Ectodermal cell (in vitro differentiated cells): ENCODE measurements around the gene PPFIBP1.
"Not testable (repeated sequence)": the region's sequence is repeated elsewhere in the genome, so short reads cannot be mapped to it uniquely, and the experiment has no call there.

Experiments
- H3K27ac ChIP-seq: 2 replicates; pipeline ENCODE4 v1.7.0; 2013; ENCODE audit warnings: mild to moderate bottlenecking, low read depth, low read length; ENCODE audit not compliant: insufficient read depth, poor library complexity, severe bottlenecking
- H3K27me3 ChIP-seq: 2 replicates; pipeline ENCODE4 v1.7.0; 2013; ENCODE audit warnings: mild to moderate bottlenecking, low read length; ENCODE audit not compliant: insufficient read depth, control insufficient read depth, poor library complexity, severe bottlenecking
- H3K36me3 ChIP-seq: one replicate; pipeline ENCODE4 v1.7.0; 2013; ENCODE audit warnings: low read length; ENCODE audit not compliant: control insufficient read depth, insufficient read depth
- H3K4me1 ChIP-seq: one replicate; pipeline ENCODE4 v1.7.0; 2013; ENCODE audit warnings: low read length; ENCODE audit not compliant: control insufficient read depth, insufficient read depth
- H3K4me3 ChIP-seq: 2 replicates; pipeline ENCODE4 v1.7.0; 2013; ENCODE audit warnings: low read depth, low read length, control low read depth; ENCODE audit not compliant: insufficient read depth
- H3K9me3 ChIP-seq: 2 replicates; pipeline ENCODE4 v1.7.0; 2013; ENCODE audit warnings: mild to moderate bottlenecking, low read length, moderate library complexity; ENCODE audit not compliant: control insufficient read depth
- WGBS, 2 experiments: methylation state at CpG; one replicate each; pipeline ENCODE4 v1.1.7; 2013; ENCODE audit warnings: missing lambda C conversion rate in 2 of 2; 5-methylcytosine and 5-hydroxymethylcytosine counted together

Gene PPFIBP1

GRCh38 chr12:27646149-27646548 lies 122.1 kb downstream of the PPFIBP1 start:
- Histone ChIP-seq H3K27ac (no peak overlapping the region), H3K27me3 (no peaks in the 10 kb centered on the region), H3K4me1 (no peaks in the 10 kb centered on the region), H3K36me3 (peaks cover 4% of the 10 kb centered on the region), H3K4me3 (no peak overlapping the region), H3K9me3 (no peaks in the 10 kb centered on the region)
- WGBS, 2 experiments: 40 to 57% methylated on average over 1 to 2 of the region's 2 CpGs

- Histone ChIP-seq H3K27me3 (no peaks in the 10 kb centered on the region), H3K4me1 (no peaks in the 10 kb centered on the region), H3K36me3 (peaks cover 4% of the 10 kb centered on the region), H3K27ac (no peak overlapping the region), H3K4me3 (no peak overlapping the region), H3K9me3 (no peaks in the 10 kb centered on the region)
- 100% methylated on average over 1 of the region's 1 CpG; no CpG with 5 or more reads in 1 of the 2 experiments for WGBS, 2 experiments
Measured at GRCh38 chr12:27650011-27650410, 126.0 kb downstream of the PPFIBP1 start.

GRCh38 chr12:27651201-27651600 lies 127.2 kb downstream of the PPFIBP1 start:
- Histone ChIP-seq H3K36me3 (peaks cover 4% of the 10 kb centered on the region), H3K4me3 (no peak overlapping the region), H3K27me3 (no peaks in the 10 kb centered on the region), H3K9me3 (no peaks in the 10 kb centered on the region), H3K27ac (no peak overlapping the region), H3K4me1 (no peaks in the 10 kb centered on the region)
- 93 to 100% methylated on average over 1 of the region's 1 CpG for WGBS, 2 experiments

GRCh38 chr12:27652174-27652763 lies 128.3 kb downstream of the PPFIBP1 start:
- no peaks in the 10 kb centered on the region for H3K27me3 ChIP-seq
- H3K9me3 ChIP-seq: no peaks in the 10 kb centered on the region
- no CpG with 5 or more reads among the region's 1 CpG for WGBS, 2 experiments
- peaks cover 4% of the 10 kb centered on the region for H3K36me3 ChIP-seq
- H3K4me3 ChIP-seq: no peak overlapping the region
- H3K27ac ChIP-seq: no peak overlapping the region
- H3K4me1 ChIP-seq: no peaks in the 10 kb centered on the region

GRCh38 chr12:27653661-27654060 lies 129.7 kb downstream of the PPFIBP1 start:
- Histone ChIP-seq H3K4me1 (no peaks in the 10 kb centered on the region), H3K36me3 (peaks cover 2% of the 10 kb centered on the region), H3K27me3 (no peaks in the 10 kb centered on the region), H3K9me3 (no peaks in the 10 kb centered on the region), H3K4me3 (no peak overlapping the region), H3K27ac (no peak overlapping the region)

GRCh38 chr12:27655476-27655875 lies 131.5 kb downstream of the PPFIBP1 start:
- not testable (repeated sequence) for H3K27ac ChIP-seq, H3K36me3 ChIP-seq, H3K9me3 ChIP-seq, H3K4me3 ChIP-seq, H3K4me1 ChIP-seq, H3K27me3 ChIP-seq
- WGBS, 2 experiments: 93 to 95% methylated on average over 2 to 3 of the region's 3 CpGs

GRCh38 chr12:27657296-27657695 lies 133.3 kb downstream of the PPFIBP1 start:
- Histone ChIP-seq H3K4me3 (no peak overlapping the region), H3K9me3 (no peaks in the 10 kb centered on the region), H3K4me1 (no peaks in the 10 kb centered on the region), H3K36me3 (no peaks in the 10 kb centered on the region), H3K27ac (no peak overlapping the region), H3K27me3 (no peaks in the 10 kb centered on the region)
- WGBS, 2 experiments: 95 to 98% methylated on average over 3 of the region's 4 CpGs

- Histone ChIP-seq H3K27me3 (no peaks in the 10 kb centered on the region), H3K4me3 (no peak overlapping the region), H3K36me3 (peaks cover 11% of the 10 kb centered on the region), H3K27ac (no peak overlapping the region), H3K4me1 (no peaks in the 10 kb centered on the region), H3K9me3 (no peaks in the 10 kb centered on the region)
- WGBS, 2 experiments: 88% methylated on average over 3 of the region's 3 CpGs; no CpG with 5 or more reads in 1 of the 2 experiments
Measured at GRCh38 chr12:27665704-27666103, 141.7 kb downstream of the PPFIBP1 start.

GRCh38 chr12:27666510-27666909 lies 142.5 kb downstream of the PPFIBP1 start:
- Histone ChIP-seq H3K27me3 (no peaks in the 10 kb centered on the region), H3K36me3 (peaks cover 11% of the 10 kb centered on the region), H3K4me3 (no peak overlapping the region), H3K9me3 (no peaks in the 10 kb centered on the region), H3K27ac (no peak overlapping the region), H3K4me1 (no peaks in the 10 kb centered on the region)
- WGBS, 2 experiments: 61 to 67% methylated on average over 3 of the region's 3 CpGs

- Histone ChIP-seq H3K27ac (no peak overlapping the region), H3K4me1 (no peaks in the 10 kb centered on the region), H3K9me3 (no peaks in the 10 kb centered on the region), H3K27me3 (no peaks in the 10 kb centered on the region), H3K36me3 (peaks cover 11% of the 10 kb centered on the region), H3K4me3 (no peak overlapping the region)
- WGBS, 2 experiments: 94 to 95% methylated on average over 6 of the region's 6 CpGs
Measured at GRCh38 chr12:27667540-27667939, 143.5 kb downstream of the PPFIBP1 start.

GRCh38 chr12:27672051-27672450 lies 148.0 kb downstream of the PPFIBP1 start:
- Histone ChIP-seq H3K27me3 (no peaks in the 10 kb centered on the region), H3K27ac (no peak overlapping the region), H3K4me1 (no peaks in the 10 kb centered on the region), H3K4me3 (no peak overlapping the region), H3K36me3 (peaks cover 8% of the 10 kb centered on the region), H3K9me3 (no peaks in the 10 kb centered on the region)
- 92 to 98% methylated on average over 3 to 4 of the region's 4 CpGs for WGBS, 2 experiments
